Measurements from ENCODE around the gene VWA7.

VWA7 gene

GRCh38 chr6:31778999-31779885 is 2.1 kb upstream of the VWA7 start:
- no peak for DNase-seq (ENCODE audit: low read depth, low spot score)

- no peak for DNase-seq (ENCODE audit: low read depth, low spot score)
Observed at GRCh38 chr6:31778193-31778592, 1.1 kb upstream of the VWA7 start.

GRCh38 chr6:31777667-31778050 is 531 bp upstream of the VWA7 start:
- DNase-seq (ENCODE audit: low read depth, low spot score): no peak

- no peak for DNase-seq (ENCODE audit: low read depth, low spot score)
Observed at GRCh38 chr6:31776485-31776988, 591 bp downstream of the VWA7 start.

- no peak for DNase-seq (ENCODE audit: low read depth, low spot score)
Observed at GRCh38 chr6:31775633-31776484, 1.3 kb downstream of the VWA7 start.

GRCh38 chr6:31775184-31775583 is 1.9 kb downstream of the VWA7 start:
- no peak for DNase-seq (ENCODE audit: low read depth, low spot score)

GRCh38 chr6:31771992-31772358 is 5.2 kb downstream of the VWA7 start:
- DNase-seq (ENCODE audit: low read depth, low spot score): no peak

GRCh38 chr6:31770860-31771259 is 6.3 kb downstream of the VWA7 start:
- DNase-seq (ENCODE audit: low read depth, low spot score): no peak

GRCh38 chr6:31769684-31770371 is 7.3 kb downstream of the VWA7 start:
- DNase-seq (ENCODE audit: low read depth, low spot score): no peak

- no peak for DNase-seq (ENCODE audit: low read depth, low spot score)
Observed at GRCh38 chr6:31768363-31769257, 8.5 kb downstream of the VWA7 start.

- no peak for DNase-seq (ENCODE audit: low read depth, low spot score)
Observed at GRCh38 chr6:31767096-31767645, 10.0 kb downstream of the VWA7 start.

GRCh38 chr6:31765910-31766794 is 11.0 kb downstream of the VWA7 start:
- no peak for DNase-seq (ENCODE audit: low read depth, low spot score)

GRCh38 chr6:31765559-31765909 is 11.6 kb downstream of the VWA7 start:
- DNase-seq (ENCODE audit: low read depth, low spot score): no peak

GRCh38 chr6:31764198-31764597 is 12.9 kb downstream of the VWA7 start:
- DNase-seq (ENCODE audit: low read depth, low spot score): no peak

GRCh38 chr6:31763619-31763940 is 13.5 kb downstream of the VWA7 start:
- DNase-seq (ENCODE audit: low read depth, low spot score): no peak

GRCh38 chr6:31762878-31763618 is 14.1 kb downstream of the VWA7 start:
- DNase-seq (ENCODE audit: low read depth, low spot score): no peak

- DNase-seq (ENCODE audit: low read depth, low spot score): no peak
Observed at GRCh38 chr6:31762356-31762755, 14.8 kb downstream of the VWA7 start, which contains the start of gene SAPCD1. Gene SAPCD1 (plus strand): TSS chr6:31762656. CDS start chr6:31763055, 399 bp downstream.

- no peak for DNase-seq (ENCODE audit: low read depth, low spot score)
Observed at GRCh38 chr6:31761343-31761742, 15.8 kb downstream of the VWA7 start.

- DNase-seq (ENCODE audit: low read depth, low spot score): no peak
Observed at GRCh38 chr6:31760790-31761189, 16.3 kb downstream of the VWA7 start.

Data from iPS DF 19.7 (cell line).